Activated CD8-positive, alpha-beta T cell treated with anti-CD3 and anti-CD28 coated beads for 36 hours (primary cell): ENCODE data around the gene SPACA5B. TPM values are rescaled to one million over a fixed set of nuclear protein-coding genes. Genes with fewer than 3 reads are reported as not detected.
"Not testable (repeated sequence)": the region's sequence is repeated elsewhere in the genome, so short reads cannot be mapped to it uniquely, and the experiment has no call there.

Experiments used
- ATAC-seq: fragments of 200-7000 bp; cut with Tn5 transposase; one replicate; pipeline ENCODE4 v1.10.0; 2021; ENCODE audit warnings: mild to moderate bottlenecking, moderate library complexity
- CTCF ChIA-PET: fragments of 350-600 bp; sonication (Branson Sonifier 250); formaldehyde crosslinking; loops from one replicate; lab custom pipeline; 2021; ENCODE audit warnings: antibody characterized with exemption; lab: Charles Lee
- POLR2A ChIA-PET: fragments of 350-600 bp; sonication (Branson Sonifier 250); formaldehyde crosslinking; loops from one replicate; lab custom pipeline; 2021; ENCODE audit warnings: antibody characterized with exemption; lab: Charles Lee
- DNase-seq: peaks from one replicate; pipeline ENCODE4 v3.0.0-alpha.2; 2020
- H3K27ac Mint-ChIP-seq: one replicate; pipeline ENCODE4 v1.8.0; 2021; ENCODE audit warnings: mild to moderate bottlenecking, mixed read lengths
- H3K27me3 Mint-ChIP-seq: one replicate; pipeline ENCODE4 v1.8.0; 2021; ENCODE audit warnings: mixed read lengths
- H3K36me3 Mint-ChIP-seq: one replicate; pipeline ENCODE4 v1.8.0; 2021; ENCODE audit warnings: low read depth, mixed read lengths
- H3K4me1 Mint-ChIP-seq: one replicate; pipeline ENCODE4 v1.8.0; 2021; ENCODE audit warnings: low read depth, mixed read lengths
- H3K4me3 Mint-ChIP-seq: one replicate; pipeline ENCODE4 v1.8.0; 2021; ENCODE audit warnings: mild to moderate bottlenecking, moderate library complexity, mixed read lengths
- H3K9me3 Mint-ChIP-seq: one replicate; pipeline ENCODE4 v1.8.0; 2021; ENCODE audit warnings: mixed read lengths
- intact Hi-C: fragments of 100-400 bp; cut with micrococcal nuclease; formaldehyde crosslinking; loops from one replicate; pipeline ENCODE4 v1.10.0; 2022
- total RNA-seq, 2 experiments: library from RNA; stranded (reverse); gene quantifications; one replicate each; pipeline ENCODE4 v1.2.3, GENCODE V29; 2021
- TF ChIP-seq, protein P1 (sequence below): fragments of 200-600 bp; IDR thresholded peaks from one replicate; pipeline ENCODE4 v1.8.0; 2022; ENCODE audit warnings: antibody characterized with exemption, mild to moderate bottlenecking

SPACA5B gene
- total RNA-seq, 2 experiments from 2014 or later, result not detected

DNA sequence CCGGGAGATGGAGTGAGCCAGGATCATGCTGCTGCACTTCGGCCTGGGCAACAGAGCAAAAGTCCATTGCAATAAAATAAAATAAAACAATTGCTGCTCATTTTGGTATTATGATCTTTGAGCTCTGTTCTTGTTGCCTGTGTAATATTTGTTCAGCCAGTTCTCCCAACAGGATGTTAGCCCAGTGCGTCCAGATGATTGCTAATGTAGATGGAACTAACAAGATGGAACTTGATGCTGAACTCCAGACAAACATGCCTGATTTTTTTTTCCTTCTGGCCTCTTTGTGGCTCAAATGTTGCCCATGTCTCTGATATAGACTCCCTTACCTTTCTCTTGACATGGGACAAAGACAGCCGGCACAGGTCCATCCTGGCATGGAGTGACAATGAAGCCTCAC lies 50.4 kb downstream of the SPACA5B start:
- TF ChIP-seq, protein P1, sequence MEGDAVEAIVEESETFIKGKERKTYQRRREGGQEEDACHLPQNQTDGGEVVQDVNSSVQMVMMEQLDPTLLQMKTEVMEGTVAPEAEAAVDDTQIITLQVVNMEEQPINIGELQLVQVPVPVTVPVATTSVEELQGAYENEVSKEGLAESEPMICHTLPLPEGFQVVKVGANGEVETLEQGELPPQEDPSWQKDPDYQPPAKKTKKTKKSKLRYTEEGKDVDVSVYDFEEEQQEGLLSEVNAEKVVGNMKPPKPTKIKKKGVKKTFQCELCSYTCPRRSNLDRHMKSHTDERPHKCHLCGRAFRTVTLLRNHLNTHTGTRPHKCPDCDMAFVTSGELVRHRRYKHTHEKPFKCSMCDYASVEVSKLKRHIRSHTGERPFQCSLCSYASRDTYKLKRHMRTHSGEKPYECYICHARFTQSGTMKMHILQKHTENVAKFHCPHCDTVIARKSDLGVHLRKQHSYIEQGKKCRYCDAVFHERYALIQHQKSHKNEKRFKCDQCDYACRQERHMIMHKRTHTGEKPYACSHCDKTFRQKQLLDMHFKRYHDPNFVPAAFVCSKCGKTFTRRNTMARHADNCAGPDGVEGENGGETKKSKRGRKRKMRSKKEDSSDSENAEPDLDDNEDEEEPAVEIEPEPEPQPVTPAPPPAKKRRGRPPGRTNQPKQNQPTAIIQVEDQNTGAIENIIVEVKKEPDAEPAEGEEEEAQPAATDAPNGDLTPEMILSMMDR, result no peak
- H3K27me3 Mint-ChIP-seq, result peaks cover 7% of the 10 kb centered on the region
- H3K4me1 Mint-ChIP-seq, result no peaks in the 10 kb centered on the region
- no peak overlapping the region for H3K27ac Mint-ChIP-seq
- no peaks in the 10 kb centered on the region for H3K36me3 Mint-ChIP-seq
- intact Hi-C loops, result no loop called here
- no peak overlapping the region for H3K4me3 Mint-ChIP-seq
- DNase-seq (no peak), ATAC-seq (no peak)
- no peaks in the 10 kb centered on the region for H3K9me3 Mint-ChIP-seq
- ChIA-PET CTCF (no interaction called here), POLR2A (no interaction called here)

DNA sequence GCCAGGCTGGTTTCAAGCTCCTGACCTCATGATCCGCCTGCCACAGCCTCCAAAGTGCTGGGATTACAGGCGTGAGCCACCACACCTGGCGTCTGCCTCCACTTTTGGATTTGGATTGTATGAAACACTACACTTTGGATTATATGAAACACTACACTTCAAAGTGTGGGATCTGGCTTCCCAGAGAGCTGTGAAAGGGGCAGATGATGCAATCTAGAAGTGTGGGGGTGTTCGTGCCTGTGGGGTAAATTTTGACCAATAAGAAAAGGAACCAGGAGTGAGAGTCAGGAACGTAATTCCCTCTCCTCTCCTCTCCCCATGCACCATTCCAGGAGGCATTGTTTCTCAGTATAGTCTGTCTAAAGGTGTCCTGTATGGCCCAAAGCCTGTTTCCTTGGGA lies 51.5 kb downstream of the SPACA5B start:
- DNase-seq, ATAC-seq, H3K4me1 Mint-ChIP-seq, intact Hi-C loops, H3K9me3 Mint-ChIP-seq, CTCF ChIA-PET, POLR2A ChIA-PET, H3K27ac Mint-ChIP-seq, H3K4me3 Mint-ChIP-seq, H3K27me3 Mint-ChIP-seq, H3K36me3 Mint-ChIP-seq: not testable (repeated sequence)

Other genes with a start within 250 kb of the SPACA5B start
- gene ZNF182, start 126.6 kb upstream of the SPACA5B start, total RNA-seq, result 1 to 10 TPM; 7.9 to 8.3 TPM
- not detected for gene SPACA5, start 123.6 kb upstream of the SPACA5B start, total RNA-seq
- 1 to 10 TPM; 1.7 to 1.9 TPM for gene ZNF630, start 59.0 kb upstream of the SPACA5B start, total RNA-seq
- gene SSX5, start 66.2 kb downstream of the SPACA5B start, total RNA-seq, result not detected
- not detected for gene SSX1, start 124.8 kb downstream of the SPACA5B start, total RNA-seq
- not detected for gene SSX3, start 226.1 kb downstream of the SPACA5B start, total RNA-seq